Stimulated activated CD4-positive, alpha-beta T cell treated with anti-CD3 and anti-CD28 coated beads, TNF-alpha, amount 100 ng/mL, for 24 hours (primary cell): ENCODE measurements around the gene MYOM1.

Source experiments
- DNase-seq, 3 experiments: peaks; one replicate each; pipeline ENCODE4 v3.0.0-alpha.2; 2020; ENCODE audit warnings: low read depth in 3 of 3

The MYOM1 gene

DNA sequence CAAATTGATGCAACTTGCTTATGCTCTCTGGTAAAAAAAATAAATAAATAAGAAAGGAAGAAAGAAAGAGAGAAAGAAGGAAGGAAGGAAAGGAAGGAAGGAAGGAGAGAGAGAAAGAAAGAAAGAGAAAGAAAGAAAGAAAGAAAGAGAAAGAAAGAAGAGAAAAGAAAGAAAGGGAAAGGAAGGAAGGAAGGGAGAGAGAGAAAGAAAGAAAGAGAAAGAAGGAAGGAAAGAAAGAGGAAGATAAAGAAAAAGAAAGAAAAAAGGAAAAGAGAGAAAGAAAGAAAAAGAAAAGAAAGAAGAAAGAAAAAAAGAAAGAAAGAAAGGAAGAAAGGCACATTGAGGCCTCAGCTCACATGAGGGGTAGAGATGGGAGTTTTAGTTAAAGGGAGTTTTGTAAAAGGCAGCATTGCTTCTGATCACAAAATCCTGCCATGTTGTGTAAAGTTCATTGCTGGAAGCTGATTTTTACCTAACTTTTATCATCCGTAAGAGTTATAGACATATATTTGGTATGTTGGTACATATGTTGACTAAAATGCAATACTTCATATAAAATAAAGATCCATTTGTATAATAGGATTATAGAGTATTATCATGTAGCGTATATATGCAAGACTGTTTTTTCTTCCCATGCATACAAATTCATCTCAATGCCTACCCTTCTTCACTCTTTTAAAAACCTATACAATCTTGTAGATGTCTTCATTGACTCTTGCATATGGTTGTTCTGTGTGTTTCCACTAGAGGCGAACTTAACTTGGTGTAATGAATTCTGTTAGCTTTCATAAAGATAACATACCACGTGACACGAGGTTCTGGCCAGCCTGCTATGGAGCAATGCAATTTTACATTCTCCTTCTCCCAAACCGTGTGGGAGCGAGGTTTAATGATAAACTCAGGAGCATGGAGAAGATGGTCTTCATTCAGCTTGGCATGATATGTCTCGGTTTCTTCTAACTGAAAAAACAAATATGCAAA lies 32.8 kb downstream of the MYOM1 start:
- DNase-seq = no peak

DNA sequence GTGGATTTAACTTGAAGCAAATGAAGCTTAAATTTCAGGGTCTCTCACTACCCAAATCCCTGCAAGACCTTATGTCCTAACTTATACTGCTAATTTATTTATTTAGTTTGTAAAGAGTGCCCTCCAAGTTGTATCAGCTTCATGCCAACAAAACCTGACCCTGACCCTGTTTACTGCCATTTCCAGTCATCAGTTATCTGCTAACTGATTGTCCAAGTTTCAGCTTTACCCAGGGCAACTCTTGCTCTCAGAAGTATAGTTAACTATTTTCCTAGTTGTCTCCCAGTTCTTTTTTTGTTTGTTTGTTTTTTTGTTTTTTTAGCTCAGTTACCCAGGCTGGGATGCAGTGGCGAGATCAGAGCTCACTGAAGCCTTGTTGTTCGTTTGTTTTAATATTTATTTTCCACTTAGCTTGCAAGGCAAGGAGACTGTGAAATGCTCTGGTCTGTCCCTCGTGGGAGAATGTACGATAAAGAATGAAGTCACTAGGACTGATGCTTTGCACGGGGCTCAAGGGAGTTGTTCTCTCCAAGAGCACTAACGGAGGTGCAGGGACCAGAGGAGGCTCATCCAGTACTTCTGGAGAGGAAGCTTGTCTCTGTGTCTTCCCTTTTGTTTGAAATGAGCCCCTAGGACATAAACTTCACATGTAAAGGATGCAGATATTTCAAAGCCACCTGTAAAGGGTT lies 35.3 kb downstream of the MYOM1 start:
- DNase-seq = no peak

DNA sequence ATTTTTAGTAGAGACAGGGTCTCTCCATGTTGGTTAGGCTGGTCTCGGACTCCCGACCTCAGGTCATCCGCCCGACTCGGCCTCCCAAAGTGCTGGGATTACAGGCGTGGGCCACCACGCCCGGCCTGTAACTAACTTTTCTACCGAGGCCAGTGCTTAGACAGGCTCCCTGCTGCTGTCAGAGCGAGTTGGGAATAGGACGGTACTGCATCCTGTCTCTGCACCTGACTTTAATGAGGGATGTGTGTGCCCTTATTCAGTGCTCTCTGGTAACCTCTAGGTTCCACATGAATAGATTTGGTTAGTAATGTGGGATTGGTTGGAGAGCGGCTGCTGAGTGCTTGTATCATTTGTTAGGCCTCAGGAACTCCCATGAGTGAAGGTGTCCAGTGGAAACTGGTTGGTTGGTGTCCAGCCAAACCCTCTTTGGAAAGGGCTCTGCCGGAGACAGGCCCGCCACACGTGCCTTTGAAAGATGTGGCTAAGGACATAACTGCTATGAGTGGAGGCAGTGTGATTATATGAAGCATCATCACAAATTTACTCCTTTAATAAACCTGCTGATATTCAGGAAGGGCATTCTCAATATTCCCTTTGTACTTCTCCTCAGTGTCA lies 36.6 kb downstream of the MYOM1 start:
- no peak for DNase-seq

DNA sequence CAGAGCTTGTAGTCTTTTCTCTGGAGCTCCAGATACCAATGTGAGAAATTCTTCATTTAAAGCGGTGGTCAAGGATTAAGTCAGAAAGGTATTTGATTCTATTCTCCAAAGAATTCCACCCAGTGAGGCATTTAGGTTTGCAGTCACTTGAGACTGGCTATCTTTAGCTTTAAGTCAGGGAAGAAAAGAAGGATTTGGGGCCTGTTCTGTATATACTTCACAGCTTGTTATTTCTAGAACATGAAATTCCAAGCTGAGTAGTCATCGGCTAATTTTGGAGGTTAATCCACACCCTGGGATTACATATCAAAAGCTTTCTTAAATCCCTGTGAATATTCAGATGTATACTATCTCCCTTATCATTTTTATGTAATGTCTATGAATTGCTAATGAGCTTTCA lies 39.4 kb downstream of the MYOM1 start:
- no peak for DNase-seq

DNA sequence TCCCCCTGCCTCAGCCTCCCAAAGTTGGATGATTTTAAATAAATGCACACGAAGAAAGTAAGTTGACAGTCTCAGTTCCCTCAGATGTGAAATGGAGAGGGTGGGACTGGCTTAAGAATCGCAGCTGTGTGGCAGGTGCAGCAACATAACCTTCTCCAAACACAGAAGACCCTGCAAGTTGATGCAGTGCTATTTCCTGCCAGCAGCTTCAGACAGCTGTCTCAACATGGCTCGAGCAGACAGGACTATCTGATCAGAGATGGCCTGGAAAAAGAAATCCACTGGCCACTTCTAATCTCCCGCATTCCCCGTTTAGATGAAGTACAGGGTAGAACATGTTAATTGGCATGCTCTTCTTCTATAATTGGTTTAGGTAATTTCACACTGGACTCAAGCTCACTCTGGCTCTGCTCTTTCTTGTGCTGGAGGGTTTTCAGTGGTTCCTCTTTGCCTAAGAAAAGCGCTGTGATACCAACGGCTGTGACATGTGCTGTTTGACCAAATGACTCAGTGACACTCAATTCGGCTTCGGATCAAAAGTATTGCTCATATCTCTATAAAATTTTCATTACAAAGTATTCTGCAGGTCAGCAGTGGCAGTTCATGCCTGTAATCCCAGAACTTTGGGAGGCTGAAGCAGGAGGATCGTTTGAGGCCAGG lies 40.2 kb downstream of the MYOM1 start:
- DNase-seq = no peak

DNA sequence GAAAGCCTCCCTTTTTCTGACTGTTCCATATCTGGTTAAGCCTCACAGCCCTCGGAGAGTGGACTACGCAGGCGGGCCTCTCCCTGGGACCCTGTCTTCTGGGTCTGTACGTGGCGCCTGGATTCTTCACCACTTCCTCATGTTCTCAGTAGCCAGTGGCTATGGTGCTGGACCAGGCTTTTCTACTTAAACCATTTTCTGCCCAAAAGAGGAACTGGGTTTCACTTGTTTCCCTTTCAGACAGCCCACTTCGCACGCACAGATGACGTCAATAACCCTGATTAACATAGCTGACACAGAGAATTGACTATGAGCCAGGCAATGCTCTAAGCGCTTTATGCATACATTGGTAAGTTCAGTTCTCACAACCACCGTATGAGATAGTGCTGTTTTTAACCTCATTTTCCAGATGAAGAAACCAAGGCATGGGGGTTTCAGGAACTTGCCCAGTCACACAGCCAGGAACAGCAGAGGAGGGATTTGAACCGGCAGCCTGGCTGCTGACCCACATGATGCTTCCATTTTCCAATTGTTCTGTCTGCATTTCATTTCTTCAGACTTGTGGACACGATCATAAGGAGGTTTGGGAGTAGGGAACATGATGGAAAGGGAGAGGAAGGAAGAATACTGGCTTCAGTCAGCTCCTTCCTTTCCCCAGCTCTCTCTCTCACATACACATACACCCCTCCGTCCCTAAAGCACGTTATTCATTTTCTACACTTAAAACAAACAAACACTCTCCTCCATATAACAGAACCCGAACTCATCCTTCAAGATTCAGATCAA lies 41.7 kb downstream of the MYOM1 start:
- DNase-seq = no peak

DNA sequence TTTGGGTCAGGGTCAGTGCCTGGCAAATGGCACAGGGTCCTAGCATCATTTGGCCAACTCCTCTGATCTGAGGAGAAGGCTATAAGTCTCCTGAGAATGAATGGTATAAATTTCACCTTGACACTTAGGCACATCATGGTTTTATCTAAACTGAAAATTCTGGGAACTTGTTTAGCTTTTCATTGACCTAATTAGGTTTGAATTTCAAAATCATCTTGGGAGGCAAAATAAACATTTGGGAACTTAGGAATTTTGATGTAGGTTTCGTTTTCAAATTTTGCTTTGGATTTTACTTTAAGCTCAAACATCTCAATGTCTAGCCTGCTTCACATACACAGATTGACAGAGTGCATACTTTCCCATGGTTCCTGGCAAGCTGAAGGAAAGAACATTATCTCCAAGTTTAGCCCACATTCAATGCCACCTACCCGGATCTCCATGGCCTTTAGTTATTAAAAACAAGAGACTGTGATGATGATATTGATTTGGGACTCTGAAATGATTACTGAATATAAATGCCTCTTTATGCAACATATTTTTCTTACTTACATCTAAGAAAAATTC lies 44.5 kb downstream of the MYOM1 start:
- DNase-seq = no peak

DNA sequence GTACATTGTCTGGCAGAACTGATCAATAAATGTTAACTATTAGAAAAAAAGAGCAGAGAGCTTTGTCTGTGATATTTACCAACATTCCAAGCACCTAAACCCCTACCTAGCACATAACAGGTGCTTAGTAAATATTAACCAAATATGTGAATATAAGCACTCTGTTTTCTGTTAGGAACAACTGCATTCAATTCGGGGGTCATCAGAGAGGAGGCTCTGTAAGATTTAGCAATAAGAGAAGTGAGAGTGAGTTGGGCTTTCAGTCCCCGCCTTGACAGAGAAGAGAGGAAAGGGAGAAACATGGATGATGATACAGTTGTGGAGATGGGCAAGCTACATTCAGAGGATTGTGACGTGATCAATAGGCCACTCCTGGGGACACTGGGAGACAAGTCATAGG lies 47.7 kb downstream of the MYOM1 start:
- no peak for DNase-seq

DNA sequence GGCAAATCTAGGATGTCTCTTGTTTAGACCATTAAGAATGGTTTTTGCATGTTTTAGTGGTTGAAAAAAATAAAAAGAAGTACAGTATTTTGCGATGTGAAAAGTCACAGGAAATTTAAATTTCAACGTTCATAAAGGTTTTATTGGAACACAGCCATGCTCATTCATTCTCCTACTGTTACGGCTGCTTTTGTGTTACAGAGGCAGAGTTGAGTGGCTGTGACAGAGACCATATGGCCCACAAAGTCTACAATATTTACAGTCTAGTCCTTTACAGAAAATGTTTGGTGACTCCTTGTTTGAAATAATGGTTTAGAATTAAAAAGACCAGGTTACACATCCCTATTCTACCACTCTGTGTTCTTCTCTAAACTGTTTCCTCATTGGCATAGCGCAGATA lies 48.1 kb downstream of the MYOM1 start:
- no peak for DNase-seq

DNA sequence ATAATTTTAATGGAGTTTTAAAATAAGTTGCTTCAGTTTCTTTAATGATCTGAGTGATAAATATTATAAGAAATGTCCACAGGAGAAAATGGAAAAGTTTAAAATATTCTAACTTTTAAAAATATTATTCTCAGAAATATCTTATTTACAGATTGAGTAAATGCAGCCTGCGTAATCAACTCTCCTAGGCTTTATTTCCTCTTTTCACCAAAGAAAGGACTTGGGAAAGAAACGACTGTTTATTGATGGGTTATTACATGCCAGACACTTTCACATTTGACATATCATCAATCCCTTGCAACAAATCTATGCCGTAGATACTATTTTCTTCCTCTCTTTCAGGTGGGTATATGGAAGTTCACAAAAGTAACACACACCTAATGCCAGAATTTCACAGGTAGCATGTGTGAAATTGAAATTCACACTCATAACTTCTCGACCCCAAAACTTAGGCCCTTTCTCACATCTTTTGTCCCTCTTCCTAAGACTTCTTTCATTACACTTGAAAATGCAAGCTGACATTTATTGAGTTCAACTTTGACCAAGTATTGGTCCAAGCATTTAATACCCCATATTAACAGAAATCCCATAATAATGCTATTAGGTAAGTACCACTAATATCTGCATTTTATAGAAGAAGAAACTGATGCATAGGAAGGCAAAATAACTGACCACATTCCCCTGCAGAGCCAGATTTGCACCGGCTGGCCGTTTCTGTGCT lies 49.2 kb downstream of the MYOM1 start:
- DNase-seq = no peak

DNA sequence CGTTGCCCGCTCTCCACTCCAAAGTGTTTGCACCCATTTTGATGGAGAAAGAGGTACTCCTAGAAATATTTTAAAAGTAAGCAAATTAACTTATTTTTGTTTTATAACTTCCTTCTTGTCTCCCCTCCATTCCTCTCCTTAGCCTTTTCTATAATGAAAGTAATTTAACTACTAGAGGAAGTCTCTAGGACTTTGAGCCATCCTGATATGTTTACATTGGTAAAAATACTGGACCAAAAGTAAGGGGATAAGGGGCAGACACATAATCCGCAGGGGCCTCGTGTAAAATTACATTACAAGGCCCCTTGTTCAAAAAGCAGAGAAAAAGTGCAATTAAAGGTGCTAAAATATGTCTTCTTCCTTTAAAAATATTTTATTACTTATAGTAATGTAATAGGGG lies 55.4 kb downstream of the MYOM1 start:
- no peak for DNase-seq

DNA sequence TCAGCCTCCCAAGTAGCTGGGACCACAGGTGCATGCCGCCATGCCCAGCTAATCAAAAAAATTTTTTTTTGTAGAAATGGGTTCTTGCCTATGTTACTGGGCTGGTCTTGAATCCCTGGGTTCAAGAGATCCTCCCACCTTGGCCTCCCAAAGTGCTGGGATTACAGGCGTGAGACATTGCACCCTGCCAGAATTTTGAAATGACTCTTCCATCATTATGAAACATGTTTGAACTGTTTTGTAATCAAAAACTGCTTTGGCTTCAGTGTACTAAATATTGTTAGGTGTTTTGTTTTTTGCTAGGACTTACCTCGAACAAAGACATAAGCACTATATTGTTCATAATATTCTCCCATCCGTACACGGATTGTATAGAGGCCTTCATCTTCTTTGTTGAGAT lies 55.8 kb downstream of the MYOM1 start:
- DNase-seq = no peak

DNA sequence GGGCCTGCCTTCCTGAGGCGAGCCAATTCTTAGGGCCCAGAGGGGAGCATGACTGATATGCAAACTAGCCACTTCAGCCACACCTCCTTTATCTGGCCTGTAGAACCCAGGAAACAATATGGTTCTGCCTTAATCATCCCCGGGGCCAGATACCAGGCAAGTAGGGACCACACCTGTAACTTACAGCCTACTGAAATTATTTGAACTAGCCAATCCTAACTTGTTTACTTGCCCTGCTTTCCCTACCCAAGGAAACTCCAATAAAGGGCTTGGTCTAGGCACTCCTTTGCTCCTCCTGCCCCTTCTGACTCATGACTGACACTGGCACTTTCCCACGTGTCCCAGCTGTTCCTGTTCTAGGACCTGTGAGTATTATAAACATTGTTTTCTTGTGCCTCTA lies 57.6 kb downstream of the MYOM1 start:
- DNase-seq = no peak

DNA sequence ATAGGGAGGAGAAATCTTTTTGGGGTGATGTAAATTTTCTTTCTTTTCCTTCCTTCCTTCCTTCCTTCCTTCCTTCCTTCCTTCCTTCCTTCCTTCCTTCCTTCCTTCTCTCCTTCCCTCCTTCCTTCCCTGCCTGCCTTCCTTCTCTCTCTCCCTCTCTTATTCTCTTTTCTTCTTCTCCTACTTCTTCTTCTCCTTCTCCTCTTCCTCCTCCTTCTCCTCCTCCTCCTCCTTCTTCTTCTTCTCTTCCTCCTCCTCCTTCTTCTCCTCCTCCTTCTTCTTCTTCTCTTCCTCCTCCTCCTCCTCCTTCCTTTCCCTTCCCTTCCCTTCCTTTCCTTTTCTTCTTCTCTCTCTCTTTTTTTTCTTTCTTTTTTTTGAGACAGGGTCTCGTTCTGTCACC lies 59.9 kb downstream of the MYOM1 start:
- DNase-seq = no peak

DNA sequence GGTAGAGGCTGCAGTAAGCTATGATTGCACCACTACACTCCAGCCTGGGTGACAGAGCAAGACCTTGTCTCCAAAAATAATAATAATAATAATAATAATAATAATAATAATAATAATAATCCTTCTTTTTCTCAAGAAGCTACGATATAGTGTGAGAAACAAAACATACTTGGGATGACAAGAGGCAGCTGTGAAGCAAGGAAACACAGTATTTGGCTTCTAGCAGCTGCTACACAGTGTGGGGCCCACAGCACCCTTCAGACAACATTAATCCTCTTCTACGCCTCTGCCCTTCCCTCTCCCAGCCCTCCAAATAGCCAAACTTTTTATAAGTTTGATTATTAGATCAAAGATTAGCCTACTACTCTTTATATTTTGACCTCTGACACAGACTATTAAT lies 62.2 kb downstream of the MYOM1 start:
- no peak for DNase-seq

DNA sequence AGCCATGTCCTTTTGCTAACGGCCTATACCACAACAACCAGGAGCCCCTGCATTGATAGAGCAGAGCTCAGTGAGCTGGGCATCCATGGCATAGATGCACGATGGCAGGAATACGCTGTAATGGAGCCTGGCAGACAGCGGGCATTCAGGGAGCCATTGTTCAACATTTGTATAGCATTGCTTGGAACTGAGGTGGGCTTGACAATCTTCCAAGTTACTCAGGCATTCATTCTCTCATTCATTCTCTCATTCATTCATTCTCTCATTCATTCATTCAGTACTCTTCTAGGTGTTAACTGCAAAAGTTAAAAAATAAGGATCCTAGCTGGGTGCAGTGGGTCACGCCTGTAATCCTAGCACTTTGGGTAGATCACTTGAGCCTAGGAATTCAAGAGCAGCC lies 62.7 kb downstream of the MYOM1 start:
- DNase-seq = no peak

DNA sequence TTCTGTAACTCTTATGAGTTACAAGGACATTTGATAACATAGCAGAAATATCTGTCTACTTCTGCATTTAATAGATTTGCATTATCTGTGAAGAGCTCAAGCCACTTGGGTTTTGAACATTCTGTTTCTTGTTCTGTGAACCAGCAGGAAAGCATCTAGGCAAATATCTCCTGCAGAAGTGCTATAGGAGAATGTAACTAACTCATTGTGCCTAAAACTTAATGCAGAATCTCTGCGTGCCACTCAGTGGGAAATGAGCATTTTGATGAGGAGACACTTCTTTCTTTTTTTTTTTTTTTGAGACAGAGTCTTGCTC lies 63.5 kb downstream of the MYOM1 start:
- DNase-seq = no peak

DNA sequence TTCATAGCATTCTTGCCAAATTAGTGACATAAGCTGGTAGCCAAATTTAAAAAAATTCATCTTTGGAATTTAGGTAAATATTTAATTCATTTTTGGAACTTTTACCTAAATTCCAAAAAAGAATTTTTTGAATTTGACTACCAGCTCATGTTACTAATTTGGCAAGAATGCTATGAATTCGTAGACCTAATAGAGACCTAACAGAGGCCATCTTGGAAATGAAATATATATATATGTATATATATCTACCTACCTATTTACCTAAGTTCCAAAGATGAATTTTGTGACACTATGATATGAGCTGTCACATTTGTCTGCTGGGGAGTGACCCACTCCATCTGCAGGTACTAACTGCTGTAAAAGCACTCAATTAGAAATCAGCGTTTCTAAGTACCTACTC lies 65.6 kb downstream of the MYOM1 start:
- no peak for DNase-seq

DNA sequence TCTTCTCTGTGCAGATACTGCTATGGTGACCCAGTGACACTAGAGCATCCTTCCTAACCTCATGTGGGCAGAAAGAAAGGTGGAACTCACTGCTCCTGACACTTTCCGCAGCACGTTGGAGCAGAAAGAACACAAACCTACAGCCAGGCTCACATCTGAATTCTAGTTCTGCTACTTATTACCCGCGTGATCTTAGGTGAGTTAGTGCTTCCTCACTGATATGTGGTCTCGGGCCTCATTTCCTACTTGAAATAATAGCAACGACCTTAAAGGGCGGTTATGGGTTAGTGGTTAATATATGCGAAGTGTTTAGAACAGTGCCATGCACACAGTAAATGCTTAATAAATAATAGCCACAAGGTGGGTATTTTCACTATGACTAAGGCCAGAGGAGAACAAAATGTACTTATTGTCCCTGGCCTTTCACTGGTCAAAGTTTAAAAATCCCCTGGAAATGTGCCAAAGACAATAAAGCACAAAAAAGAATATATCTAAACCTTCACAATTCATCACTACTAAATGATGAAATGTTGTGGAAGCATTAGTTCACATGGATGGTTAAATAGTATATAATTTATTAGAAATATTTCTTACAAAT lies 66.6 kb downstream of the MYOM1 start:
- no peak for DNase-seq

DNA sequence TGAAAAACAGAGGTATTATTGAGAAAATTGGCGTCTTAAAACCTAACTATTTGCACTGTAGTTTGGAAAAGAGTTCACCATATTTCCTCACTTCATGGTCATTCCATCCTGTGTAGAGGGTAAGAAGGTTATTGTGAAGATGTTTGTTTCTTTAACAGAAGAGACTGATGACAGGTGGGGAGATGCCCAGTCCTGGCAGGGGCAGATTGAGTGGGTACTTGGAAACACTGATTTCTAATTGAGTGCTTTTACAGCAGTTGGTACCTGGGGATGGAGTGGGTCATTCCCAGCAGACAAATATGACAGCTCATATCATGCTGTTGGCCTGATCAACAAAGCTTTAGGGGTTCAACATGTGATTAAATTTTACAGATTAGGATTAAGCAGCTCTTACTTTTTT lies 67.5 kb downstream of the MYOM1 start:
- no peak for DNase-seq
